HCT116 (cell line): Measurements from ENCODE around the gene AMZ1. TPM values are rescaled to one million over a fixed set of nuclear protein-coding genes. Genes with fewer than 3 reads are reported as not detected.

ENCODE experiments used
- ATAC-seq: fragments of 200-7000 bp; cut with Tn5 transposase; 2 replicates; pipeline ENCODE4 v1.9.1; 2020; ENCODE audit warnings: mild to moderate bottlenecking, moderate library complexity
- BruUV-seq: library from RNA; stranded (reverse); fragments of 400-500 nt; replicated peaks from 2 replicates; lab custom pipeline; 2021; lab: Mats Ljungman, UMichigan
- CTCF ChIA-PET: fragments of 300-600 bp; sonication (Branson Sonifier 250); formaldehyde crosslinking; loops from one replicate; lab custom pipeline; 2021; ENCODE audit warnings: antibody characterized with exemption; lab: Charles Lee
- POLR2A ChIA-PET: fragments of 300-600, 350-600 bp; sonication (Branson Sonifier 250); formaldehyde crosslinking; loops from one replicate; lab custom pipeline; 2021; ENCODE audit warnings: antibody characterized with exemption; lab: Charles Lee
- RAD21 ChIA-PET, 2 experiments: fragments of 300-600 bp; sonication (Branson Sonifier 250); formaldehyde crosslinking; loops; one replicate each; lab custom pipeline; 2023; ENCODE audit warnings: low total read pairs in 2 of 2; ENCODE audit not compliant: uncharacterized antibody in 2 of 2, unreplicated experiment in 2 of 2, low non-redundant PET in 1 of 2; lab: Charles Lee
- DNase-seq: peaks from one replicate; pipeline ENCODE4 v3.0.0-alpha.2; 2010; ENCODE audit warnings: low read depth, low spot score
- H2AFZ ChIP-seq: fragments of 200-600 bp; shearing (Covaris generic), sonication (generic); 2 replicates; pipeline ENCODE4 v1.6.1; 2017; ENCODE audit warnings: low read depth, mixed run types, mixed read lengths, antibody characterized with exemption, low read length; ENCODE audit not compliant: poor library complexity, severe bottlenecking
- H3K27ac ChIP-seq: 2 replicates; pipeline ENCODE4 v1.5.1; 2012; ENCODE audit warnings: low read depth, low read length
- H3K27me3 ChIP-seq: fragments of 200-600 bp; sonication (generic); 2 replicates; pipeline ENCODE4 v1.6.1; 2016; ENCODE audit warnings: mixed run types, low read length, mixed read lengths; ENCODE audit not compliant: insufficient read depth
- H3K36me3 ChIP-seq, 2 experiments: fragments of 200-500 bp in 1 of 2; fragments of 200-600 bp in 1 of 2; sonication (Bioruptor generic) in 1 of 2; sonication (generic) in 1 of 2; 2 replicates each; pipeline versions ENCODE4 v1.5.1 to v1.6.1; 2014 to 2016; ENCODE audit warnings: low read length in 2 of 2, inconsistent platforms in 1 of 2, mixed read lengths in 1 of 2, mixed run types in 1 of 2; ENCODE audit not compliant: insufficient read depth in 2 of 2, control insufficient read depth in 1 of 2
- H3K4me1 ChIP-seq, 2 experiments: fragments of 200-600 bp in 1 of 2; sonication (generic) in 1 of 2; 2 replicates each; pipeline versions ENCODE4 v1.5.1 to v1.6.1; 2012 to 2017; ENCODE audit warnings: low read length in 2 of 2, inconsistent platforms in 1 of 2, mild to moderate bottlenecking in 1 of 2, mixed read lengths in 1 of 2, mixed run types in 1 of 2, moderate library complexity in 1 of 2; ENCODE audit not compliant: insufficient read depth in 2 of 2, control insufficient read depth in 1 of 2
- H3K4me2 ChIP-seq: fragments of 200-600 bp; sonication (generic); 2 replicates; pipeline ENCODE4 v1.6.1; 2017; ENCODE audit warnings: mixed run types, low read length, mixed read lengths
- H3K4me3 ChIP-seq, 2 experiments: fragments of 200-600 bp in 1 of 2; sonication (generic) in 1 of 2; replicated peaks in 1 of 2; 2 replicates each; pipeline ENCODE4 v1.5.1; 2011 to 2016; ENCODE audit warnings: low read length in 2 of 2, control low read depth in 1 of 2, low read depth in 1 of 2, mild to moderate bottlenecking in 1 of 2, mixed read lengths in 1 of 2, mixed run types in 1 of 2
- H3K79me2 ChIP-seq: fragments of 200-600 bp; sonication (generic); 2 replicates; pipeline ENCODE4 v1.6.1; 2017; ENCODE audit warnings: mild to moderate bottlenecking, mixed run types, low read length, moderate library complexity, mixed read lengths; ENCODE audit not compliant: insufficient read depth
- H3K9ac ChIP-seq: fragments of 200-600 bp; sonication (generic); 2 replicates; pipeline ENCODE4 v1.6.1; 2016; ENCODE audit warnings: low read length, mixed read lengths
- H3K9me2 ChIP-seq: fragments of 200-600 bp; sonication (generic), shearing (Covaris generic); 2 replicates; pipeline ENCODE4 v1.6.1; 2017; ENCODE audit warnings: mixed run types, mild to moderate bottlenecking, moderate library complexity; ENCODE audit not compliant: insufficient read depth
- H3K9me3 ChIP-seq, 2 experiments: fragments of 200-500 bp in 1 of 2; fragments of 200-600 bp in 1 of 2; sonication (Bioruptor generic) in 1 of 2; sonication (generic) in 1 of 2; 2 replicates each; pipeline ENCODE4 v1.6.1; 2014 to 2017; ENCODE audit warnings: low read length in 2 of 2, mixed read lengths in 2 of 2, inconsistent platforms in 1 of 2, low read depth in 1 of 2, mild to moderate bottlenecking in 1 of 2, mixed run types in 1 of 2, moderate library complexity in 1 of 2; ENCODE audit not compliant: control insufficient read depth in 1 of 2, insufficient read depth in 1 of 2
- H4K20me1 ChIP-seq: fragments of 200-600 bp; sonication (generic), shearing (Covaris generic); 2 replicates; pipeline ENCODE4 v1.6.1; 2017; ENCODE audit warnings: mixed run types, mild to moderate bottlenecking, moderate library complexity; ENCODE audit not compliant: insufficient read depth
- ATF3 ChIP-seq: IDR thresholded peaks from 2 replicates; pipeline ENCODE4 v1.6.1; 2012
- CBX3 ChIP-seq: IDR thresholded peaks from 2 replicates; pipeline ENCODE4 v1.6.1; 2012; ENCODE audit warnings: low read depth
- CEBPB ChIP-seq: IDR thresholded peaks from 2 replicates; pipeline ENCODE4 v1.6.1; 2012; ENCODE audit warnings: low read depth
- CTCF ChIP-seq, 3 experiments: fragments of 200-600 bp in 1 of 3; sonication (generic) in 1 of 3; IDR thresholded peaks in 2 of 3; conservative IDR thresholded peaks in 1 of 3; 2 replicates each; pipeline ENCODE4 v1.5.1; 2012 to 2017; ENCODE audit warnings: low read depth in 2 of 3, low read length in 2 of 3, antibody characterized with exemption in 1 of 3, borderline replicate concordance in 1 of 3, control low read depth in 1 of 3, mild to moderate bottlenecking in 1 of 3, mixed read lengths in 1 of 3, mixed run types in 1 of 3, moderate library complexity in 1 of 3; ENCODE audit not compliant: insufficient read depth in 1 of 3
- EGR1 ChIP-seq: IDR thresholded peaks from 2 replicates; pipeline ENCODE4 v1.6.1; 2012; ENCODE audit warnings: low read depth
- ELF1 ChIP-seq: IDR thresholded peaks from 2 replicates; pipeline ENCODE4 v1.6.1; 2012; ENCODE audit warnings: low read depth, borderline replicate concordance
- JUND ChIP-seq: IDR thresholded peaks from 2 replicates; pipeline ENCODE4 v1.6.1; 2012
- POLR2A ChIP-seq: IDR thresholded peaks from 2 replicates; pipeline ENCODE4 v1.7.0; 2011; ENCODE audit warnings: borderline replicate concordance; ENCODE audit not compliant: insufficient read depth, insufficient read length; ENCODE audit errors: extremely low read depth
- POLR2AphosphoS5 ChIP-seq: IDR thresholded peaks from 2 replicates; pipeline ENCODE4 v1.6.1; 2011; ENCODE audit warnings: mild to moderate bottlenecking, low read depth, low read length, moderate library complexity
- RAD21 ChIP-seq: IDR thresholded peaks from 2 replicates; pipeline ENCODE4 v1.6.1; 2012; ENCODE audit warnings: low read depth, mild to moderate bottlenecking
- SIN3A ChIP-seq: IDR thresholded peaks from 2 replicates; pipeline ENCODE4 v1.6.1; 2012; ENCODE audit warnings: low read depth
- SRF ChIP-seq: IDR thresholded peaks from 2 replicates; pipeline ENCODE4 v1.6.1; 2012; ENCODE audit warnings: low read depth
- TCF7L2 ChIP-seq: IDR thresholded peaks from 2 replicates; pipeline ENCODE4 v1.7.0; 2011; ENCODE audit warnings: borderline replicate concordance, inconsistent platforms; ENCODE audit not compliant: insufficient read depth, insufficient read length; ENCODE audit errors: extremely low read depth
- ZBTB33 ChIP-seq: IDR thresholded peaks from 2 replicates; pipeline ENCODE4 v1.6.1; 2011; ENCODE audit warnings: mild to moderate bottlenecking, low read length, moderate library complexity; ENCODE audit not compliant: insufficient replicate concordance; ENCODE audit errors: extremely low read depth
- ZNF274 ChIP-seq: fragments of 200-500 bp; sonication (Bioruptor generic); IDR thresholded peaks from 2 replicates; pipeline ENCODE4 v1.6.1; 2014; ENCODE audit warnings: mild to moderate bottlenecking, low read depth, low read length, inconsistent platforms
- intact Hi-C: fragments of 100-400 bp; cut with micrococcal nuclease; formaldehyde crosslinking; loops from 2 replicates; pipeline ENCODE4 v1.10.0; 2022
- total RNA-seq: library from RNA; stranded (reverse); gene quantifications from one replicate; pipeline ENCODE4 v1.2.1, GENCODE V29; 2021; ENCODE audit not compliant: unreplicated experiment
- TF ChIP-seq, protein P1 (sequence below): IDR thresholded peaks from 2 replicates; pipeline ENCODE4 v1.6.1; 2012; ENCODE audit warnings: low read depth

AMZ1 gene
- total RNA-seq, 1 experiment from 2014 or later, result not detected

DNA sequence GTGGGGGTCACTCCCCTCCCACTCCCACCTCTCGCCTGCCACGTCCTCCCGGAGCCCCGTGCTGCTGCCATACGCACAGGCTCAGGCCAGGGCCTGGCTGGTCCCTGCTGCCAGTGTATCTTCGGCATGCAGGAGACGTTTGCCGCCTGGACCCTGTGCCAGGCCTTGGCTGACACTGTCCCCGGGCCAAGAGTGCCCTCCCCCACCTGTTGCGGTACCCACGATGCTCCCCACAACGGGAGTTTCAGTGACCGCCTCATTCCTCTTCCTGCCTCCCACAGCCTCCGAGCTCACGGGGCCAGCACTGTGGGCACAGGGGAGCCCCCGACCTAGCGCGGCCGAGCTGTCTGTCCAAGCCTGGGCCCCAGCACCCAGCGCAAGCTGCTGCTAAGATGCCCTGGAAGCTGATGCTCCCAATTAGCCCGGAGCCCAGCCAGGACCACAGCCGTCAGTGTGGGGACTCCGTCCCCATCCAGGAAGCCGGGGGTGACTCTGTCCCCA is 48.8 kb upstream of the AMZ1 start (continued):
- no peak for TF ChIP-seq ELF1

DNA sequence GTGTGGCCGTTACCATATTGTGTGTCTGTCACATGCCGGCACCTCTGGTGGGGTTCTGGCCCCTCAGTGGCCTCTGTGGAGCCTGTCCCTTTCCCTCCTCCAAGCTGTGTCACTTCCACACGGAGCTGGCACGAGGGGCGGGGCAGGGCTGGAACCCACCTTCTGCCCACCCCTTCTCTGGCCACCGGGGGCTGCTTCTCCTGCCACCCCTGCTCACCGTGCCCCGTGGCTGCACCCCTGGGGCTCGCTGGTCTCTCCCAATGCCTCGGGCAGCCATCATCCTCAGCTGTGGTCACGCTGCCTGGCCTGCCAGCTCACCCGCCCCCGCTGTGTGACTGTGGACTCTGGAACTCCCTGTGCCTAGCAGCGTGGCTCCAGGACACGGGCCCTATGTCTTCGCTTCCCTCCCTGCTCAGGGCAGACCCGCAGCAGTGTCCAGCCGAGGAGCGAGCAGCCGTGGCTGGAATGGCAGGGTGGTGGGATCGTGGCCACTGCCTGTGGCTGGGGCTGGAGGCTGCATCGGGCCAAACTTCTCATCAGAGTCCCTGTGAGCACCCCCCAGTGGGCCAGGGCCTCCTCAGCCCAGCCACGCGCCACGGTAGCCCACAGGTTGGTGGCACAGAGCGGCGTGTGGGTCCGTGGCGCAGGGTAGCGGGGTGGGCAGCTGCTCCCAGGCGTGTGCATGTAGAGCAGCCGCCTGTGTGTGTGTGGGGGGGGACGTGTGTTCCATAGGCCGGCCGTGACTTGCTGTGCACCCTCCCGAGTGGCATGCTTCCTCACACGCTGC is 48.1 kb upstream of the AMZ1 start:
- H3K9me3 ChIP-seq, result no peaks in the 10 kb centered on the region
- H3K4me2 ChIP-seq, result no peak overlapping the region
- DNase-seq (no peak), ATAC-seq (no peak)
- no peak for TF ChIP-seq CEBPB
- no peak for TF ChIP-seq ZNF274
- no peak for TF ChIP-seq ZBTB33
- TF ChIP-seq ATF3, result no peak
- no peak for TF ChIP-seq POLR2A
- no peak for TF ChIP-seq ELF1
- no peak for TF ChIP-seq JUND
- no peak for TF ChIP-seq RAD21
- TF ChIP-seq CBX3, result no peak
- TF ChIP-seq, protein P1, sequence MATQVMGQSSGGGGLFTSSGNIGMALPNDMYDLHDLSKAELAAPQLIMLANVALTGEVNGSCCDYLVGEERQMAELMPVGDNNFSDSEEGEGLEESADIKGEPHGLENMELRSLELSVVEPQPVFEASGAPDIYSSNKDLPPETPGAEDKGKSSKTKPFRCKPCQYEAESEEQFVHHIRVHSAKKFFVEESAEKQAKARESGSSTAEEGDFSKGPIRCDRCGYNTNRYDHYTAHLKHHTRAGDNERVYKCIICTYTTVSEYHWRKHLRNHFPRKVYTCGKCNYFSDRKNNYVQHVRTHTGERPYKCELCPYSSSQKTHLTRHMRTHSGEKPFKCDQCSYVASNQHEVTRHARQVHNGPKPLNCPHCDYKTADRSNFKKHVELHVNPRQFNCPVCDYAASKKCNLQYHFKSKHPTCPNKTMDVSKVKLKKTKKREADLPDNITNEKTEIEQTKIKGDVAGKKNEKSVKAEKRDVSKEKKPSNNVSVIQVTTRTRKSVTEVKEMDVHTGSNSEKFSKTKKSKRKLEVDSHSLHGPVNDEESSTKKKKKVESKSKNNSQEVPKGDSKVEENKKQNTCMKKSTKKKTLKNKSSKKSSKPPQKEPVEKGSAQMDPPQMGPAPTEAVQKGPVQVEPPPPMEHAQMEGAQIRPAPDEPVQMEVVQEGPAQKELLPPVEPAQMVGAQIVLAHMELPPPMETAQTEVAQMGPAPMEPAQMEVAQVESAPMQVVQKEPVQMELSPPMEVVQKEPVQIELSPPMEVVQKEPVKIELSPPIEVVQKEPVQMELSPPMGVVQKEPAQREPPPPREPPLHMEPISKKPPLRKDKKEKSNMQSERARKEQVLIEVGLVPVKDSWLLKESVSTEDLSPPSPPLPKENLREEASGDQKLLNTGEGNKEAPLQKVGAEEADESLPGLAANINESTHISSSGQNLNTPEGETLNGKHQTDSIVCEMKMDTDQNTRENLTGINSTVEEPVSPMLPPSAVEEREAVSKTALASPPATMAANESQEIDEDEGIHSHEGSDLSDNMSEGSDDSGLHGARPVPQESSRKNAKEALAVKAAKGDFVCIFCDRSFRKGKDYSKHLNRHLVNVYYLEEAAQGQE, result no peak
- TF ChIP-seq POLR2AphosphoS5, result no peak
- no peak for TF ChIP-seq TCF7L2
- no peak for TF ChIP-seq EGR1
- no peak for TF ChIP-seq SIN3A
- no peak for TF ChIP-seq SRF
- no peak for TF ChIP-seq CTCF (IDR thresholded peaks at IDR 0.05 in 2 of 3, conservative IDR thresholded peaks at IDR 0.05 in 1 of 3; ENCODE audit: borderline replicate concordance in 1 of 3, insufficient read depth in 1 of 3, low read depth in 2 of 3, low read length in 2 of 3)
- H3K9ac ChIP-seq, result no peak overlapping the region
- H2AFZ ChIP-seq, result no peak overlapping the region
- H4K20me1 ChIP-seq, result no peaks in the 10 kb centered on the region
- peaks cover 5% of the 10 kb centered on the region; the same call in 1 of the 2 replicates for H3K79me2 ChIP-seq
- no peak overlapping the region for H3K4me3 ChIP-seq
- peaks cover 7 to 11% of the 10 kb centered on the region in 2 experiments; a peak in 2 of 4 replicates for H3K4me1 ChIP-seq
- RAD21 ChIA-PET, result no interaction called here
- H3K9me2 ChIP-seq, result no peaks in the 10 kb centered on the region
- BruUV-seq, result no TSS peak
- H3K36me3 ChIP-seq, result no peaks in the 10 kb centered on the region
- no peaks in the 10 kb centered on the region for H3K27me3 ChIP-seq
- CTCF ChIA-PET, result no interaction called here
- POLR2A ChIA-PET, result no interaction called here
- no peak overlapping the region for H3K27ac ChIP-seq
- intact Hi-C loops, result no loop called here
